HepG2 (cell line): ENCODE results near the gene PKP3. TPM values are rescaled to one million over a fixed set of nuclear protein-coding genes. Genes with fewer than 3 reads are reported as not detected.

ENCODE experiments used
- ATAC-seq: fragments of 200-7000 bp; cut with Tn5 transposase; 3 replicates; pipeline ENCODE4 v1.9.1; 2020; ENCODE audit warnings: mild to moderate bottlenecking, moderate library complexity
- BruUV-seq: library from RNA; stranded (reverse); fragments of 400-500 nt; replicated peaks from 2 replicates; lab custom pipeline; 2021; lab: Mats Ljungman, UMichigan
- CTCF ChIA-PET: fragments of 300-600 bp; formaldehyde crosslinking; extraction: SDS; loops from one replicate; lab custom pipeline; 2021; ENCODE audit warnings: low total read pairs, inconsistent platforms, low intra/inter-chr PET ratio; lab: Yijun Ruan, JAX
- POLR2A ChIA-PET: fragments of 350-600 bp; sonication (Branson Sonifier 250); formaldehyde crosslinking; loops from one replicate; lab custom pipeline; 2020; ENCODE audit warnings: antibody characterized with exemption, inconsistent platforms; lab: Yijun Ruan, JAX
- DNase-seq: peaks from one replicate; pipeline ENCODE4 v3.0.0-alpha.2; 2015; ENCODE audit warnings: low spot score
- FAIRE-seq: peaks from 3 replicates; lab custom pipeline; 2011; peaks lifted over from hg19 to GRCh38; lab: Jason Lieb, UNC
- H2AFZ ChIP-seq: one replicate; pipeline ENCODE4 v1.6.1; 2011; ENCODE audit warnings: low read length, inconsistent platforms
- H3K27ac ChIP-seq: fragments of 300-600 bp; 3 replicates; pipeline ENCODE4 v1.8.0; 2011; ENCODE audit warnings: mixed run types, mild to moderate bottlenecking, mixed read lengths, low read length, inconsistent platforms; ENCODE audit not compliant: insufficient read depth; ENCODE audit errors: extremely low read length
- H3K27me3 ChIP-seq, 2 experiments: fragments of 200-600 bp in 1 of 2; 2 replicates in 1 of 2; 3 replicates in 1 of 2; pipeline versions ENCODE4 v1.6.0 to v1.8.0; 2011; ENCODE audit warnings: low read length in 2 of 2, mild to moderate bottlenecking in 2 of 2, moderate library complexity in 2 of 2, inconsistent platforms in 1 of 2; ENCODE audit not compliant: insufficient read depth in 2 of 2, control insufficient read depth in 1 of 2
- H3K36me3 ChIP-seq, 2 experiments: fragments of 200-600 bp in 1 of 2; replicated peaks in 1 of 2; 2 replicates in 1 of 2; 3 replicates in 1 of 2; pipeline versions ENCODE4 v1.5.1 to v1.8.0; 2011; ENCODE audit warnings: low read length in 2 of 2, inconsistent platforms in 1 of 2; ENCODE audit not compliant: insufficient read depth in 2 of 2, control insufficient read depth in 1 of 2
- H3K4me1 ChIP-seq: 2 replicates; pipeline ENCODE4 v1.5.1; 2012; ENCODE audit warnings: low read length, inconsistent platforms; ENCODE audit not compliant: insufficient read depth
- H3K4me2 ChIP-seq: 2 replicates; pipeline ENCODE4 v1.6.0; 2011; ENCODE audit warnings: low read depth, low read length, inconsistent platforms
- H3K4me3 ChIP-seq, 3 experiments: fragments of 200-600 bp in 1 of 3; sonication (generic), shearing (Covaris generic) in 1 of 3; replicated peaks in 1 of 3; 2 replicates each; pipeline ENCODE4 v1.5.1; 2011 to 2016; ENCODE audit warnings: low read length in 3 of 3, inconsistent platforms in 2 of 3, low read depth in 2 of 3, mild to moderate bottlenecking in 2 of 3, control low read depth in 1 of 3, mixed read lengths in 1 of 3; ENCODE audit not compliant: insufficient read depth in 1 of 3
- H3K79me2 ChIP-seq: one replicate; pipeline ENCODE4 v1.6.1; 2011; ENCODE audit warnings: low read length, inconsistent platforms; ENCODE audit not compliant: insufficient read depth
- H3K9ac ChIP-seq: 2 replicates; pipeline ENCODE4 v1.6.0; 2011; ENCODE audit warnings: mild to moderate bottlenecking, low read depth, low read length, inconsistent platforms; ENCODE audit not compliant: insufficient read depth
- H3K9me3 ChIP-seq: 2 replicates; pipeline ENCODE4 v1.5.1; 2012; ENCODE audit warnings: mild to moderate bottlenecking, low read length
- H4K20me1 ChIP-seq: 2 replicates; pipeline ENCODE4 v1.6.0; 2011; ENCODE audit warnings: inconsistent platforms, mild to moderate bottlenecking, low read length, moderate library complexity; ENCODE audit not compliant: insufficient read depth
- ELF3 ChIP-seq: IDR thresholded peaks from 2 replicates; pipeline ENCODE4 v1.6.1; 2016; ENCODE audit warnings: missing genetic modification reagents, missing compliant biosample characterization
- FOXP4 ChIP-seq: sonication (generic); formaldehyde crosslinking; IDR thresholded peaks from 2 replicates; pipeline ENCODE4 v1.4.0; 2020; ENCODE audit warnings: missing genetic modification reagents
- GLMP ChIP-seq: sonication (generic); formaldehyde crosslinking; IDR thresholded peaks from 2 replicates; pipeline ENCODE4 v1.9.0; 2021; ENCODE audit warnings: missing genetic modification reagents, mild to moderate bottlenecking, borderline replicate concordance
- HNRNPL ChIP-seq: fragments of 200-400 bp; formaldehyde crosslinking; IDR thresholded peaks from 2 replicates; pipeline ENCODE4 v1.6.1; 2017; ENCODE audit warnings: mild to moderate bottlenecking, low read depth, low read length
- KAT8 ChIP-seq: IDR thresholded peaks from 2 replicates; pipeline ENCODE4 v1.6.1; 2016; ENCODE audit warnings: missing genetic modification reagents, missing compliant biosample characterization
- KLF11 ChIP-seq: IDR thresholded peaks from 2 replicates; pipeline ENCODE4 v1.6.1; 2016; ENCODE audit warnings: missing compliant biosample characterization
- MED13 ChIP-seq: sonication (generic); formaldehyde crosslinking; IDR thresholded peaks from 2 replicates; pipeline ENCODE4 v1.5.0; 2020; ENCODE audit warnings: missing genetic modification reagents
- MYC ChIP-seq: sonication (generic); formaldehyde crosslinking; IDR thresholded peaks from 2 replicates; pipeline ENCODE4 v1.9.0; 2021; ENCODE audit warnings: missing genetic modification reagents, borderline replicate concordance
- NFRKB ChIP-seq: fragments of 450-650 bp; IDR thresholded peaks from 2 replicates; pipeline ENCODE4 v1.6.1; 2017
- PLRG1 ChIP-seq: fragments of 450-650 bp; conservative IDR thresholded peaks from 2 replicates; pipeline ENCODE4 v1.6.1; 2016
- POLR2A ChIP-seq, 2 experiments: IDR thresholded peaks; 2 replicates each; pipeline ENCODE4 v1.6.1; 2011; ENCODE audit warnings: low read depth in 2 of 2, low read length in 2 of 2, mild to moderate bottlenecking in 1 of 2, moderate library complexity in 1 of 2; ENCODE audit not compliant: insufficient read depth in 1 of 2
- RARA ChIP-seq: IDR thresholded peaks from 2 replicates; pipeline ENCODE4 v1.6.1; 2016; ENCODE audit warnings: missing genetic modification reagents, missing compliant biosample characterization
- TGIF2 ChIP-seq: IDR thresholded peaks from 2 replicates; pipeline ENCODE4 v1.6.1; 2016; ENCODE audit warnings: control low read depth, missing compliant biosample characterization
- ZNF292 ChIP-seq: sonication (generic); formaldehyde crosslinking; IDR thresholded peaks from 2 replicates; pipeline ENCODE4 v1.8.1; 2022; ENCODE audit warnings: mild to moderate bottlenecking, low read depth, missing genetic modification reagents, borderline replicate concordance
- ZNF772 ChIP-seq: sonication (generic); formaldehyde crosslinking; IDR thresholded peaks from 2 replicates; pipeline ENCODE4 v1.5.0; 2020; ENCODE audit warnings: mild to moderate bottlenecking, missing genetic modification reagents
- ZNF776 ChIP-seq: sonication (generic); formaldehyde crosslinking; IDR thresholded peaks from 2 replicates; pipeline ENCODE4 v1.4.0; 2020; ENCODE audit warnings: mild to moderate bottlenecking, missing genetic modification reagents
- WGBS: methylation state at CpG from one replicate; pipeline ENCODE4 v1.1.6; 2017; ENCODE audit warnings: low lambda C conversion rate; 5-methylcytosine and 5-hydroxymethylcytosine counted together
- in situ Hi-C: cut with HindIII; loops from 2 replicates; pipeline ENCODE4 v1.10.0; 2017; ENCODE audit warnings: low pct_unique_long_range_greater_than_20kb; ENCODE audit not compliant: extremely low pct_ligation_motif_present
- intact Hi-C: fragments of 100-400 bp; cut with micrococcal nuclease; formaldehyde crosslinking; loops from one replicate; pipeline ENCODE4 v1.10.0; 2022; ENCODE audit not compliant: unreplicated experiment
- polyA plus RNA-seq, 8 experiments: library from polyadenylated mRNA; depleted of rRNA in 3 of 8; stranded (reverse) in 7 of 8; unstranded in 1 of 8; fragments of >200 nt; fragmentation: Illumina TruSeq in 4 of 8; extraction: Trizol in 4 of 8; gene quantifications; 2 replicates each; pipeline versions ENCODE4 v1.2.1 to v1.2.3, GENCODE V29; 2011 to 2016; ENCODE audit warnings: low read depth in 4 of 8, missing spikeins in 1 of 8, mixed read lengths in 1 of 8; ENCODE audit not compliant: insufficient read depth in 1 of 8
- total RNA-seq, 5 experiments: library from RNA; depleted of rRNA; stranded (reverse); fragments of >200 nt; fragmentation: Illumina TruSeq; extraction: Trizol; gene quantifications; 2 replicates each; pipeline ENCODE4 v1.2.3, GENCODE V29; 2016; ENCODE audit warnings: low read depth in 1 of 5
- TF ChIP-seq, protein P1 (sequence below): sonication (generic); formaldehyde crosslinking; conservative IDR thresholded peaks from 2 replicates; pipeline ENCODE4 v1.8.1; 2023; ENCODE audit warnings: missing genetic modification reagents
- TF ChIP-seq, protein P2 (sequence below): sonication (generic); formaldehyde crosslinking; IDR thresholded peaks from 2 replicates; pipeline ENCODE4 v1.8.0; 2022; ENCODE audit warnings: missing genetic modification reagents, mild to moderate bottlenecking, moderate library complexity, borderline replicate concordance

PKP3 gene
- total and polyA plus RNA-seq, 2 of the 13 experiments (the other 11 are each of a cell fraction or from before 2014, with no cell fraction given) = 18.0 to 28.7 TPM

- 20% methylated on average over 13 of the region's 23 CpGs for WGBS
- DNase-seq (peak; percentile 91), FAIRE-seq (peak; percentile 96), ATAC-seq (peak; percentile 82)
- no peaks in the 10 kb centered on the region for H3K9me3 ChIP-seq
- POLR2A ChIA-PET = no interaction called here
- in situ Hi-C loops = no loop called here
- peaks cover 0 to 11% of the 10 kb centered on the region in 2 experiments; a peak in 3 of 5 replicates for H3K36me3 ChIP-seq
- H2AFZ ChIP-seq = no peak overlapping the region
- H3K4me2 ChIP-seq = peak overlapping the region; percentile 64
- H3K4me3 ChIP-seq = peak overlapping the region in 1 of 3 experiments; percentile 43; a peak in 1 of 6 replicates
- peak overlapping the region; percentile 54 for H3K9ac ChIP-seq
- 0 out of 2 replicates have a peak, but pooled peaks cover 4% of the 10 kb centered on the region for H4K20me1 ChIP-seq
- no TSS peak for BruUV-seq
- peak overlapping the region; percentile 75 for H3K27ac ChIP-seq
- no peaks in the 10 kb centered on the region for H3K27me3 ChIP-seq
- H3K4me1 ChIP-seq = peaks cover 43% of the 10 kb centered on the region
- CTCF ChIA-PET = no interaction called here
- intact Hi-C loops = loop anchor here (2.0 kb wide), 1 partner anchor 19 kb away; no protein-coding TSS in a partner anchor
- H3K79me2 ChIP-seq = no peaks in the 10 kb centered on the region
- no peak for TF ChIP-seq ZNF292 (CRISPR knock-in tag)
- TF ChIP-seq, protein P1, sequence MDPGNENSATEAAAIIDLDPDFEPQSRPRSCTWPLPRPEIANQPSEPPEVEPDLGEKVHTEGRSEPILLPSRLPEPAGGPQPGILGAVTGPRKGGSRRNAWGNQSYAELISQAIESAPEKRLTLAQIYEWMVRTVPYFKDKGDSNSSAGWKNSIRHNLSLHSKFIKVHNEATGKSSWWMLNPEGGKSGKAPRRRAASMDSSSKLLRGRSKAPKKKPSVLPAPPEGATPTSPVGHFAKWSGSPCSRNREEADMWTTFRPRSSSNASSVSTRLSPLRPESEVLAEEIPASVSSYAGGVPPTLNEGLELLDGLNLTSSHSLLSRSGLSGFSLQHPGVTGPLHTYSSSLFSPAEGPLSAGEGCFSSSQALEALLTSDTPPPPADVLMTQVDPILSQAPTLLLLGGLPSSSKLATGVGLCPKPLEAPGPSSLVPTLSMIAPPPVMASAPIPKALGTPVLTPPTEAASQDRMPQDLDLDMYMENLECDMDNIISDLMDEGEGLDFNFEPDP (CRISPR knock-in tag) = 0 out of 2 replicates have a peak, but pooled peaks have one; percentile 92
- peak; percentile 37; the same call in 1 of the 2 replicates for TF ChIP-seq KAT8
- TF ChIP-seq GLMP = no peak
- no peak for TF ChIP-seq NFRKB
- TF ChIP-seq TGIF2 (CRISPR knock-in tag) = no peak
- no peak for TF ChIP-seq PLRG1
- no peak for TF ChIP-seq MED13 (CRISPR knock-in tag)
- TF ChIP-seq, protein P2, sequence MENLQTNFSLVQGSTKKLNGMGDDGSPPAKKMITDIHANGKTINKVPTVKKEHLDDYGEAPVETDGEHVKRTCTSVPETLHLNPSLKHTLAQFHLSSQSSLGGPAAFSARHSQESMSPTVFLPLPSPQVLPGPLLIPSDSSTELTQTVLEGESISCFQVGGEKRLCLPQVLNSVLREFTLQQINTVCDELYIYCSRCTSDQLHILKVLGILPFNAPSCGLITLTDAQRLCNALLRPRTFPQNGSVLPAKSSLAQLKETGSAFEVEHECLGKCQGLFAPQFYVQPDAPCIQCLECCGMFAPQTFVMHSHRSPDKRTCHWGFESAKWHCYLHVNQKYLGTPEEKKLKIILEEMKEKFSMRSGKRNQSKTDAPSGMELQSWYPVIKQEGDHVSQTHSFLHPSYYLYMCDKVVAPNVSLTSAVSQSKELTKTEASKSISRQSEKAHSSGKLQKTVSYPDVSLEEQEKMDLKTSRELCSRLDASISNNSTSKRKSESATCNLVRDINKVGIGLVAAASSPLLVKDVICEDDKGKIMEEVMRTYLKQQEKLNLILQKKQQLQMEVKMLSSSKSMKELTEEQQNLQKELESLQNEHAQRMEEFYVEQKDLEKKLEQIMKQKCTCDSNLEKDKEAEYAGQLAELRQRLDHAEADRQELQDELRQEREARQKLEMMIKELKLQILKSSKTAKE (CRISPR knock-in tag) = 0 out of 2 replicates have a peak, but pooled peaks have one; percentile 41
- TF ChIP-seq HNRNPL = no peak
- TF ChIP-seq RARA (CRISPR knock-in tag) = peak; percentile 18; the same call in 1 of the 2 replicates
- no peak for TF ChIP-seq MYC (CRISPR knock-in tag)
- TF ChIP-seq ELF3 = peak; percentile 72
- TF ChIP-seq KLF11 (CRISPR knock-in tag) = no peak
- peak; percentile 68; the same call in 1 of the 2 replicates for TF ChIP-seq ZNF772
- no peak for TF ChIP-seq ZNF776 (CRISPR knock-in tag)
- peak; percentile 23 to 41; a peak in 1 of 4 replicates for TF ChIP-seq POLR2A (IDR thresholded peaks at IDR 0.05; ENCODE audit: insufficient read depth in 1 of 2, low read depth in 2 of 2, low read length in 2 of 2)
- TF ChIP-seq FOXP4 = no peak
Measured at GRCh38 chr11:373716-374551, 20.1 kb upstream of the PKP3 start.
